Measurements from ENCODE around the gene PRL. TPM values are rescaled to one million over a fixed set of nuclear protein-coding genes. Genes with fewer than 3 reads are reported as not detected.

PRL gene
- total RNA-seq, 4 donors from 2014 or later, result 0.33 TPM; not detected in 3

- no peak for DNase-seq (ENCODE audit: extremely low spot score)
- no peaks in the 10 kb centered on the region for H3K27me3 ChIP-seq
- no peaks in the 10 kb centered on the region for H3K36me3 ChIP-seq
- intact Hi-C loops (cut with DNase I), result no loop called here
- no peak for TF ChIP-seq POLR2A (IDR thresholded peaks at IDR 0.05; ENCODE audit: low read depth)
- TF ChIP-seq POLR2AphosphoS5 (IDR thresholded peaks at IDR 0.05), result no peak
- no peak for TF ChIP-seq EP300 (IDR thresholded peaks at IDR 0.05)
- no peak for TF ChIP-seq CTCF (IDR thresholded peaks at IDR 0.05)
- H3K4me1 ChIP-seq, result peaks cover 0 to 14% (median 13%) of the 10 kb centered on the region in 4 donors
- H3K9me3 ChIP-seq, result no peaks in the 10 kb centered on the region
- no peak overlapping the region for H3K4me3 ChIP-seq
- no peak overlapping the region for H3K27ac ChIP-seq (replicated peaks in 1 of 4)
Measured at GRCh38 chr6:22325481-22325880, 28.6 kb upstream of the PRL start.

DNA sequence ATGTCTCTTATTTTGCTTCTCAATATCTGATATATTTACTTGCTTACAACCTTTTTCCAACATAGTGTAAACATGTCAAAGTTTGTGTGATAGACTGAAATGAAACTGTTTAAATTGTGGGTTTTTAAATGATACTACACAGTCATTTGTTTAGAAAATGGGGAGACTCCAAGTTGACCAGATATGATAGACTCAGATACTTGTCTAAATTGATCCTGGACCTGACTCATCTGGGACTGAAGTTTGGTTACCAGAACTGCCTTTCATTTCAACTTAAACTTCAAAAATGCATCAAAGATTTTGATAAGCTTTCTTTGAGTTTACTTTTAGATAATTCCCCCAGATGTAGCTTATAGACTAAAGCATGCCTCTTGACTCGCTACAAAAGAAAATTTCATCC, 27.0 kb upstream of the PRL start:
- no peak overlapping the region for H3K4me3 ChIP-seq
- no peaks in the 10 kb centered on the region for H3K27me3 ChIP-seq
- H3K27ac ChIP-seq (replicated peaks in 1 of 4), result no peak overlapping the region
- H3K36me3 ChIP-seq, result no peaks in the 10 kb centered on the region
- no peak for DNase-seq (ENCODE audit: extremely low spot score)
- intact Hi-C loops (cut with DNase I), result no loop called here
- 95% methylated on average over 1 of the region's 1 CpG for WGBS
- no peaks in the 10 kb centered on the region for H3K9me3 ChIP-seq
- peaks cover 0 to 14% (median 13%) of the 10 kb centered on the region in 4 donors for H3K4me1 ChIP-seq
- TF ChIP-seq POLR2AphosphoS5 (IDR thresholded peaks at IDR 0.05) (no peak), EP300 (IDR thresholded peaks at IDR 0.05) (no peak), POLR2A (IDR thresholded peaks at IDR 0.05; ENCODE audit: low read depth) (no peak), CTCF (IDR thresholded peaks at IDR 0.05) (no peak)

DNA sequence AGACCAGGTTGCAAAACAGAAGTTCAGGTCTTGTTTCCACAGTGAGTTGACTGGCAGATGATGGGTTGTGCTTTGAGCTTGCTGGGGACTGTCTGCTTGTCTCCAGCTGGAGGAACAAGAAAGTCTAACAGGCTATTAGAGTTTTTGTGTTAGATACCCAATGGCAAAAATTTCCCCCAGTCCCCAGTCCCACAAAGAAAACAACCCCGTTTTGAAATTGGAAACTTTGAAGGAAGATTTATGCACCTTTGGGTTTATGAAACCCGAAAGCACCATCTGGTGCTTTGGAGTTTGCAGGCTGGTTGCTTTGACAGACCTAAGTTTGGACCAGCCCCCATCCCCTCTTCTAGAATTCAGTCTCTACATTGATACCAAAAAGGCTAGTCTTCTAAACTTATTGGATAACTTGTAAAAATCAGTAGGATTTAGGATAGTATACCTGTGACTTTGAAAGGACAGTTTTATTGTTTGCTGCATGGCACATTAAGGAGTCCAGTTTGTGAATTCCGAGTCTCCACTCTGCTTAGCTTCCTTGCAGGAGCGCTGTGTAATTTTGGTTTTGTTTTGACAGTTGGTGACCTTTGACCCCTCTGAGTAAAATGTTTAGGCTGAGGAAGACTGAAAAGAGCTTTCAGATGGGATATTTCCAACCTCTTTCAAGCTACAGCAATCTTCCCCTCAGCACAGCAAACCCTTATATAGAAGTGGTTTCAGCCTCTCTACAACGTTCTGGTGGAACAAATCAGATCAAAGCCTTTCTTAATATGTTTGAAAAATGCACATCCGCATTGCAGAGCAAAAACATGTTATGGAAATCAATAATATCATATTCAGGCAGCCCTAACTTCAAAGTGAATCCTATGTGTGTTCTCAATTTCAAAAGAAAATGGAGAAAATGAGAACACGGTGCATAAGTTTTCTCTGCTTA, 25.5 kb upstream of the PRL start:
- H3K4me3 ChIP-seq, result no peak overlapping the region
- no peaks in the 10 kb centered on the region for H3K36me3 ChIP-seq
- WGBS, result 59% methylated on average over 7 of the region's 7 CpGs
- no peaks in the 10 kb centered on the region for H3K9me3 ChIP-seq
- intact Hi-C loops (cut with DNase I), result no loop called here
- no peak for TF ChIP-seq EP300 (IDR thresholded peaks at IDR 0.05)
- no peak for TF ChIP-seq POLR2A (IDR thresholded peaks at IDR 0.05; ENCODE audit: low read depth)
- no peak for TF ChIP-seq CTCF (IDR thresholded peaks at IDR 0.05)
- no peak for DNase-seq (ENCODE audit: extremely low spot score)
- peaks cover 0 to 14% (median 13%) of the 10 kb centered on the region in 4 donors for H3K4me1 ChIP-seq
- H3K27ac ChIP-seq (replicated peaks in 1 of 4), result no peak overlapping the region
- no peaks in the 10 kb centered on the region for H3K27me3 ChIP-seq

GRCh38 chr6:22320750-22321149, 23.9 kb upstream of the PRL start:
- no peak overlapping the region for H3K4me3 ChIP-seq
- 63% methylated on average over 1 of the region's 1 CpG for WGBS
- no peaks in the 10 kb centered on the region for H3K27me3 ChIP-seq
- intact Hi-C loops (cut with DNase I), result no loop called here
- H3K9me3 ChIP-seq, result no peaks in the 10 kb centered on the region
- H3K36me3 ChIP-seq, result no peaks in the 10 kb centered on the region
- H3K4me1 ChIP-seq, result peaks cover 0 to 14% (median 13%) of the 10 kb centered on the region in 4 donors
- DNase-seq (ENCODE audit: extremely low spot score), result no peak
- no peak for TF ChIP-seq CTCF (IDR thresholded peaks at IDR 0.05)
- TF ChIP-seq POLR2AphosphoS5 (IDR thresholded peaks at IDR 0.05), result no peak
- TF ChIP-seq EP300 (IDR thresholded peaks at IDR 0.05), result no peak
- no peak for TF ChIP-seq POLR2A (IDR thresholded peaks at IDR 0.05; ENCODE audit: low read depth)
- H3K27ac ChIP-seq (replicated peaks in 1 of 4), result no peak overlapping the region
